Fibroblast of lung (primary cell): ENCODE data around the gene SP5. TPM values are rescaled to one million over a fixed set of nuclear protein-coding genes. Genes with fewer than 3 reads are reported as not detected.

Source experiments
- DNase-seq, 2 donors: peaks; one replicate each; pipeline versions ENCODE4 v3.0.0 to v3.0.0-alpha.2; 2010; ENCODE audit warnings: low read depth in 2 of 2
- H2AFZ ChIP-seq: 2 replicates; pipeline ENCODE4 v1.5.1; 2012; ENCODE audit warnings: low read length, control low read depth, inconsistent platforms
- H3K27ac ChIP-seq: 2 replicates; pipeline ENCODE4 v1.5.1; 2011; ENCODE audit warnings: low read length, control low read depth; ENCODE audit not compliant: insufficient read depth
- H3K27me3 ChIP-seq: 2 replicates; pipeline ENCODE4 v1.5.1; 2011; ENCODE audit warnings: mild to moderate bottlenecking, low read length; ENCODE audit not compliant: control insufficient read depth, insufficient read depth
- H3K36me3 ChIP-seq: 2 replicates; pipeline ENCODE4 v1.5.1; 2011; ENCODE audit warnings: low read length; ENCODE audit not compliant: control insufficient read depth, insufficient read depth
- H3K4me1 ChIP-seq: 2 replicates; pipeline ENCODE4 v1.5.1; 2011; ENCODE audit warnings: low read length; ENCODE audit not compliant: control insufficient read depth, insufficient read depth; ENCODE audit errors: extremely low read depth
- H3K4me2 ChIP-seq: 2 replicates; pipeline ENCODE4 v1.5.1; 2011; ENCODE audit warnings: low read length, control low read depth; ENCODE audit not compliant: insufficient read depth; ENCODE audit errors: extremely low read depth
- H3K4me3 ChIP-seq, 4 experiments: fragments of 200-600 bp in 1 of 4; sonication (generic) in 1 of 4; replicated peaks in 1 of 4; 2 replicates each; pipeline ENCODE4 v1.5.1; 2011 to 2016; ENCODE audit warnings: low read length in 4 of 4, low read depth in 3 of 4, mild to moderate bottlenecking in 3 of 4, control low read depth in 2 of 4, inconsistent platforms in 1 of 4, mixed read lengths in 1 of 4; ENCODE audit not compliant: insufficient read depth in 1 of 4; ENCODE audit errors: control extremely low read depth in 1 of 4
- H3K79me2 ChIP-seq: 2 replicates; pipeline ENCODE4 v1.5.1; 2012; ENCODE audit warnings: mild to moderate bottlenecking, low read length, inconsistent platforms; ENCODE audit not compliant: control insufficient read depth, insufficient read depth
- H3K9ac ChIP-seq: 2 replicates; pipeline ENCODE4 v1.5.1; 2011; ENCODE audit warnings: mild to moderate bottlenecking, low read length, control low read depth; ENCODE audit not compliant: insufficient read depth
- H3K9me3 ChIP-seq: 2 replicates; pipeline ENCODE4 v1.5.1; 2012; ENCODE audit warnings: low read depth, low read length; ENCODE audit not compliant: control insufficient read depth, insufficient read depth
- H4K20me1 ChIP-seq: 2 replicates; pipeline ENCODE4 v1.5.1; 2011; ENCODE audit warnings: low read length; ENCODE audit not compliant: control insufficient read depth, insufficient read depth; ENCODE audit errors: extremely low read depth
- EZH2 ChIP-seq: IDR thresholded peaks from 2 replicates; pipeline ENCODE4 v1.5.1; 2012; ENCODE audit warnings: low read length, control low read depth, mild to moderate bottlenecking; ENCODE audit errors: missing control alignments
- polyA plus RNA-seq, 2 donors: library from polyadenylated mRNA; depleted of rRNA in 1 of 2; stranded (reverse) in 1 of 2; unstranded in 1 of 2; fragments of >200 nt; gene quantifications; 2 replicates each; pipeline ENCODE4 v1.2.1, GENCODE V29; 2011 to 2012; ENCODE audit warnings: missing spikeins in 1 of 2
- total RNA-seq: library from RNA; depleted of rRNA; stranded (reverse); fragments of >200 nt; gene quantifications from 2 replicates; pipeline ENCODE4 v1.2.1, GENCODE V29; 2014
- TF ChIP-seq, protein P1 (sequence below), 2 donors: IDR thresholded peaks in 1 of 2; conservative IDR thresholded peaks in 1 of 2; 1 replicate in 1 of 2; 2 replicates in 1 of 2; pipeline ENCODE4 v1.5.1; 2011 to 2012; ENCODE audit warnings: low read length in 2 of 2, control low read depth in 1 of 2, inconsistent platforms in 1 of 2, low read depth in 1 of 2, mild to moderate bottlenecking in 1 of 2

The SP5 gene
- total and polyA plus RNA-seq, 2 donors (not counting 1 experiment from before 2014, with no cell fraction given), result under 0.01 TPM; not detected in 1

- no peak overlapping the region for H2AFZ ChIP-seq
These were observed 46.4 kb downstream of the SP5 start for GRCh38 chr2:170761572-170761971.

DNA sequence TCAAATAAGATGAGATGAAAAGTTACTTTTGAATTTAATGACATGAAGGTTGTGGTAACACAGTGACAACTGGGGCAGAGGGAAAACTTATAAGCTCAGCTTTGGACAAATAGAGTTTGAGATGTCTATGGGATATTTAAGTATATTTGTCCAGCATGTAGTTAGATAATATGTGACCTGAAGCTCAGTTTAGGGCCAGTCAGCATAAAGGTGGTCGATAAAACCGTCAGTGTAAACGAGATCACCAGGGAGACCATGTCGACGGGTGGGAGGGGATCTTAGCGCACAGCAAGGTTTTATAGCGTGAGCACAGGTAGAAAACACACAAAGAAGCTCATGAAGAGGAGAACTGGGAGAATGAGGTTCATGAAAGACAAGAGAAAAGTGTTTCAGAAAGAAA is 47.6 kb downstream of the SP5 start:
- TF ChIP-seq, protein P1, sequence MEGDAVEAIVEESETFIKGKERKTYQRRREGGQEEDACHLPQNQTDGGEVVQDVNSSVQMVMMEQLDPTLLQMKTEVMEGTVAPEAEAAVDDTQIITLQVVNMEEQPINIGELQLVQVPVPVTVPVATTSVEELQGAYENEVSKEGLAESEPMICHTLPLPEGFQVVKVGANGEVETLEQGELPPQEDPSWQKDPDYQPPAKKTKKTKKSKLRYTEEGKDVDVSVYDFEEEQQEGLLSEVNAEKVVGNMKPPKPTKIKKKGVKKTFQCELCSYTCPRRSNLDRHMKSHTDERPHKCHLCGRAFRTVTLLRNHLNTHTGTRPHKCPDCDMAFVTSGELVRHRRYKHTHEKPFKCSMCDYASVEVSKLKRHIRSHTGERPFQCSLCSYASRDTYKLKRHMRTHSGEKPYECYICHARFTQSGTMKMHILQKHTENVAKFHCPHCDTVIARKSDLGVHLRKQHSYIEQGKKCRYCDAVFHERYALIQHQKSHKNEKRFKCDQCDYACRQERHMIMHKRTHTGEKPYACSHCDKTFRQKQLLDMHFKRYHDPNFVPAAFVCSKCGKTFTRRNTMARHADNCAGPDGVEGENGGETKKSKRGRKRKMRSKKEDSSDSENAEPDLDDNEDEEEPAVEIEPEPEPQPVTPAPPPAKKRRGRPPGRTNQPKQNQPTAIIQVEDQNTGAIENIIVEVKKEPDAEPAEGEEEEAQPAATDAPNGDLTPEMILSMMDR (conservative IDR thresholded peaks at IDR 0.05 in 1 of 2, IDR thresholded peaks at IDR 0.05 in 1 of 2; ENCODE audit: low read depth in 1 of 2, low read length in 2 of 2), result no peak
- no peak for TF ChIP-seq EZH2
- no peak overlapping the region for H2AFZ ChIP-seq
- H3K4me2 ChIP-seq, result no peak overlapping the region
- H3K9me3 ChIP-seq, result no peaks in the 10 kb centered on the region
- H3K27ac ChIP-seq, result no peak overlapping the region
- no peaks in the 10 kb centered on the region for H3K36me3 ChIP-seq
- H3K9ac ChIP-seq, result no peak overlapping the region
- DNase-seq, result no peak
- H3K79me2 ChIP-seq, result no peaks in the 10 kb centered on the region
- H3K4me3 ChIP-seq, result no peak overlapping the region
- no peaks in the 10 kb centered on the region for H3K27me3 ChIP-seq
- no peaks in the 10 kb centered on the region for H4K20me1 ChIP-seq
- H3K4me1 ChIP-seq, result no peaks in the 10 kb centered on the region

More at GRCh38 chr2:170761572-170761971, 46.4 kb downstream of the SP5 start:
- Histone ChIP-seq H4K20me1 (no peaks in the 10 kb centered on the region), H3K27me3 (no peaks in the 10 kb centered on the region), H3K9me3 (no peaks in the 10 kb centered on the region), H3K27ac (no peak overlapping the region), H3K4me3 (no peak overlapping the region), H3K4me1 (no peaks in the 10 kb centered on the region), H3K79me2 (no peaks in the 10 kb centered on the region), H3K9ac (no peak overlapping the region), H3K36me3 (no peaks in the 10 kb centered on the region), H3K4me2 (no peak overlapping the region)
- no peak for DNase-seq
- TF ChIP-seq, protein P1 (conservative IDR thresholded peaks at IDR 0.05 in 1 of 2, IDR thresholded peaks at IDR 0.05 in 1 of 2; ENCODE audit: low read depth in 1 of 2, low read length in 2 of 2), result no peak
- no peak for TF ChIP-seq EZH2

DNA sequence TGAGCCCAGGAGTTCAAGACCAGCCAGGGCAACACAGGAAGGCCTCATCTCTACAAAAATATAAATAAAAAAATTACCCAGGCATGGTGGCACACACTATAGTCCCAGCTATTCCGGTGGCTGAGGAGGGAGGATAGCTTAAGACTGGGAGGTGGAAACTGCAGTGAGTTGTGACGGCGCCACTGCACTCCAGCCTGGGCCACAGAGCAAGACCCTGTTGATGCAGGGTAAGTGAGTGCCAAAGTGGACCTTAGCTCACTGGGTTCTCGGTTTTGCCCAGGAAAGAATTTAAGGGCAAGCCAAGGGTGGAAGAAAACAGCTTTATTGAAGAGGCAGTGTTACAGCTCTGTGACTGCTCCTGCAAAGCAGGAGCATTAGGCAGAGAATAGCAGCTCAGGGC is 48.1 kb downstream of the SP5 start:
- H3K4me3 ChIP-seq, result no peak overlapping the region
- H4K20me1 ChIP-seq, result no peaks in the 10 kb centered on the region
- H2AFZ ChIP-seq, result no peak overlapping the region
- DNase-seq, result no peak
- H3K4me2 ChIP-seq, result no peak overlapping the region
- H3K36me3 ChIP-seq, result no peaks in the 10 kb centered on the region
- TF ChIP-seq, protein P1 (conservative IDR thresholded peaks at IDR 0.05 in 1 of 2, IDR thresholded peaks at IDR 0.05 in 1 of 2; ENCODE audit: low read depth in 1 of 2, low read length in 2 of 2), result no peak
- TF ChIP-seq EZH2, result no peak
- no peak overlapping the region for H3K9ac ChIP-seq
- H3K79me2 ChIP-seq, result no peaks in the 10 kb centered on the region
- H3K4me1 ChIP-seq, result no peaks in the 10 kb centered on the region
- H3K27ac ChIP-seq, result no peak overlapping the region
- no peaks in the 10 kb centered on the region for H3K9me3 ChIP-seq
- no peaks in the 10 kb centered on the region for H3K27me3 ChIP-seq
